AG10803 (cell line): Measurements from ENCODE around the gene HOXA11.

Source experiments
- DNase-seq: peaks from one replicate; pipeline ENCODE4 v3.0.0; 2010; ENCODE audit warnings: low read depth
- H3K4me3 ChIP-seq: 2 replicates; pipeline ENCODE4 v1.5.1; 2011; ENCODE audit warnings: mild to moderate bottlenecking, low read length, control low read depth
- CTCF ChIP-seq: conservative IDR thresholded peaks from 2 replicates; pipeline ENCODE4 v1.5.1; 2011; ENCODE audit warnings: mild to moderate bottlenecking, low read length, control low read depth, inconsistent platforms

Gene HOXA11

GRCh38 chr7:27191833-27192545 is 7.0 kb upstream of the HOXA11 start:
- no peak overlapping the region for H3K4me3 ChIP-seq
- no peak for TF ChIP-seq CTCF
- no peak for DNase-seq

- no peak overlapping the region for H3K4me3 ChIP-seq
- DNase-seq: no peak
- no peak for TF ChIP-seq CTCF
Measured at GRCh38 chr7:27191161-27191731, 6.2 kb upstream of the HOXA11 start.

- H3K4me3 ChIP-seq: no peak overlapping the region
- DNase-seq: no peak
- TF ChIP-seq CTCF: no peak
Measured at GRCh38 chr7:27189997-27190748, 5.1 kb upstream of the HOXA11 start.

GRCh38 chr7:27189295-27189996 is 4.4 kb upstream of the HOXA11 start:
- no peak for DNase-seq
- no peak overlapping the region for H3K4me3 ChIP-seq
- no peak for TF ChIP-seq CTCF

- peak overlapping the region; percentile 22 for H3K4me3 ChIP-seq
- DNase-seq: no peak
- TF ChIP-seq CTCF: no peak
Measured at GRCh38 chr7:27188386-27189294, 3.6 kb upstream of the HOXA11 start.
